NCI-H1417 treated with DMSO at 0.1 percent for 48 hours (cell line): Measurements from ENCODE around the gene YWHAQ.
"Not testable (repeated sequence)": the region's sequence is repeated elsewhere in the genome, so short reads cannot be mapped to it uniquely, and the experiment has no call there.

Experiments used
- DNase-seq: peaks from one replicate; lab custom pipeline; 2025; lab: John Stamatoyannopoulos, UW

Gene YWHAQ

GRCh38 chr2:9594366-9595054, 36.3 kb downstream of the YWHAQ start:
- DNase-seq: no peak

- DNase-seq: no peak
Observed at GRCh38 chr2:9593925-9594324, 36.9 kb downstream of the YWHAQ start.

GRCh38 chr2:9592699-9593098, 38.1 kb downstream of the YWHAQ start:
- DNase-seq: no peak

- no peak for DNase-seq
Observed at GRCh38 chr2:9590641-9591040, 40.2 kb downstream of the YWHAQ start.

- DNase-seq: no peak
Observed at GRCh38 chr2:9586465-9586864, 44.3 kb downstream of the YWHAQ start.

GRCh38 chr2:9585486-9585885, 45.3 kb downstream of the YWHAQ start:
- DNase-seq: no peak

GRCh38 chr2:9584902-9585301, 45.9 kb downstream of the YWHAQ start:
- not testable (repeated sequence) for DNase-seq

- DNase-seq: no peak
Observed at GRCh38 chr2:9582624-9583023, 48.2 kb downstream of the YWHAQ start.

GRCh38 chr2:9578467-9579235, 52.1 kb downstream of the YWHAQ start:
- no peak for DNase-seq

GRCh38 chr2:9574331-9574730, 56.5 kb downstream of the YWHAQ start:
- DNase-seq: no peak

GRCh38 chr2:9573840-9574239, 57.0 kb downstream of the YWHAQ start:
- DNase-seq: no peak

- no peak for DNase-seq
Observed at GRCh38 chr2:9573013-9573720, 57.6 kb downstream of the YWHAQ start.

- DNase-seq: no peak
Observed at GRCh38 chr2:9570182-9571060, 60.4 kb downstream of the YWHAQ start.

GRCh38 chr2:9565436-9566153, 65.2 kb downstream of the YWHAQ start:
- DNase-seq: no peak

GRCh38 chr2:9560628-9561027, 70.2 kb downstream of the YWHAQ start:
- no peak for DNase-seq

- DNase-seq: no peak
Observed at GRCh38 chr2:9558948-9559381, 71.8 kb downstream of the YWHAQ start.

- no peak for DNase-seq
Observed at GRCh38 chr2:9556121-9556743, 74.6 kb downstream of the YWHAQ start.

GRCh38 chr2:9555297-9556120, 75.3 kb downstream of the YWHAQ start, which contains the start of gene ADAM17:
Gene ADAM17 (minus strand): TSS chr2:9555830. CDS start chr2:9555605, 225 bp downstream.
- peak; percentile 85 for DNase-seq

- peak; percentile 22 for DNase-seq
Observed at GRCh38 chr2:9554921-9555296, 75.9 kb downstream of the YWHAQ start.
